ENCODE measurements around the gene RBMXL2.

The RBMXL2 gene

GRCh38 chr11:7062534-7062933, 26.3 kb upstream of the RBMXL2 start:
- no peak for TF ChIP-seq CTCF (IDR thresholded peaks at IDR 0.05; ENCODE audit: insufficient read depth, low read depth, low read length, missing control alignments)
- H3K4me3 ChIP-seq (ENCODE audit: low read depth, low read length), result no peak overlapping the region
- DNase-seq (ENCODE audit: low read depth), result no peak

- TF ChIP-seq CTCF (IDR thresholded peaks at IDR 0.05; ENCODE audit: insufficient read depth, low read depth, low read length, missing control alignments), result no peak
- H3K4me3 ChIP-seq (ENCODE audit: low read depth, low read length), result no peak overlapping the region
- no peak for DNase-seq (ENCODE audit: low read depth)
Observed at GRCh38 chr11:7072401-7073028, 16.3 kb upstream of the RBMXL2 start.

- TF ChIP-seq CTCF (IDR thresholded peaks at IDR 0.05; ENCODE audit: insufficient read depth, low read depth, low read length, missing control alignments), result no peak
- no peak for DNase-seq (ENCODE audit: low read depth)
- H3K4me3 ChIP-seq (ENCODE audit: low read depth, low read length), result no peak overlapping the region
Observed at GRCh38 chr11:7077101-7077500, 11.7 kb upstream of the RBMXL2 start.

GRCh38 chr11:7079545-7080135, 9.2 kb upstream of the RBMXL2 start:
- DNase-seq (ENCODE audit: low read depth), result no peak
- no peak for TF ChIP-seq CTCF (IDR thresholded peaks at IDR 0.05; ENCODE audit: insufficient read depth, low read depth, low read length, missing control alignments)
- H3K4me3 ChIP-seq (ENCODE audit: low read depth, low read length), result no peak overlapping the region

GRCh38 chr11:7080900-7081299, 7.9 kb upstream of the RBMXL2 start:
- H3K4me3 ChIP-seq (ENCODE audit: low read depth, low read length), result no peak overlapping the region
- TF ChIP-seq CTCF (IDR thresholded peaks at IDR 0.05; ENCODE audit: insufficient read depth, low read depth, low read length, missing control alignments), result no peak
- DNase-seq (ENCODE audit: low read depth), result no peak

- no peak for DNase-seq (ENCODE audit: low read depth)
- H3K4me3 ChIP-seq (ENCODE audit: low read depth, low read length), result no peak overlapping the region
- no peak for TF ChIP-seq CTCF (IDR thresholded peaks at IDR 0.05; ENCODE audit: insufficient read depth, low read depth, low read length, missing control alignments)
Observed at GRCh38 chr11:7081441-7081840, 7.4 kb upstream of the RBMXL2 start.
